Activated CD4-positive, alpha-beta T cell treated with anti-CD3 and anti-CD28 coated beads for 36 hours (primary cell): ENCODE results near the gene KIRREL1. TPM values are rescaled to one million over a fixed set of nuclear protein-coding genes. Genes with fewer than 3 reads are reported as not detected.

ENCODE experiments used
- ATAC-seq: fragments of 200-7000 bp; cut with Tn5 transposase; one replicate; pipeline ENCODE4 v1.10.0; 2021; ENCODE audit warnings: mild to moderate bottlenecking, moderate library complexity
- CTCF ChIA-PET: fragments of 350-600 bp; sonication (Branson Sonifier 250); formaldehyde crosslinking; loops from one replicate; lab custom pipeline; 2021; ENCODE audit warnings: antibody characterized with exemption; lab: Charles Lee
- POLR2A ChIA-PET: fragments of 350-600 bp; sonication (Branson Sonifier 250); formaldehyde crosslinking; loops from one replicate; lab custom pipeline; 2021; ENCODE audit warnings: antibody characterized with exemption, inconsistent platforms; lab: Charles Lee
- DNase-seq: peaks from one replicate; pipeline ENCODE4 v3.0.0-alpha.2; 2020
- H3K27ac Mint-ChIP-seq: one replicate; pipeline ENCODE4 v1.8.0; 2021; ENCODE audit warnings: mixed read lengths
- H3K27me3 Mint-ChIP-seq: one replicate; pipeline ENCODE4 v1.8.0; 2021; ENCODE audit warnings: mixed read lengths
- H3K36me3 Mint-ChIP-seq: one replicate; pipeline ENCODE4 v1.8.0; 2021; ENCODE audit warnings: low read depth, mixed read lengths
- H3K4me1 Mint-ChIP-seq: one replicate; pipeline ENCODE4 v1.8.0; 2021; ENCODE audit warnings: mixed read lengths
- H3K4me3 Mint-ChIP-seq: one replicate; pipeline ENCODE4 v1.8.0; 2021; ENCODE audit warnings: mild to moderate bottlenecking, moderate library complexity, mixed read lengths
- H3K9me3 Mint-ChIP-seq: one replicate; pipeline ENCODE4 v1.8.0; 2021; ENCODE audit warnings: low read depth, mixed read lengths
- intact Hi-C, 2 experiments: fragments of 100-400 bp; cut with DNase I in 1 of 2; cut with micrococcal nuclease in 1 of 2; formaldehyde crosslinking; loops; one replicate each; pipeline versions ENCODE4 v1.14.2 to v1.15.1; 2022 to 2024; cut with DNase I, micrococcal nuclease
- total RNA-seq, 2 experiments: library from RNA; stranded (reverse); gene quantifications; one replicate each; pipeline ENCODE4 v1.2.3, GENCODE V29; 2021

KIRREL1 gene
- total RNA-seq, 2 experiments from 2014 or later, result 0.21 to 0.25 TPM

DNA sequence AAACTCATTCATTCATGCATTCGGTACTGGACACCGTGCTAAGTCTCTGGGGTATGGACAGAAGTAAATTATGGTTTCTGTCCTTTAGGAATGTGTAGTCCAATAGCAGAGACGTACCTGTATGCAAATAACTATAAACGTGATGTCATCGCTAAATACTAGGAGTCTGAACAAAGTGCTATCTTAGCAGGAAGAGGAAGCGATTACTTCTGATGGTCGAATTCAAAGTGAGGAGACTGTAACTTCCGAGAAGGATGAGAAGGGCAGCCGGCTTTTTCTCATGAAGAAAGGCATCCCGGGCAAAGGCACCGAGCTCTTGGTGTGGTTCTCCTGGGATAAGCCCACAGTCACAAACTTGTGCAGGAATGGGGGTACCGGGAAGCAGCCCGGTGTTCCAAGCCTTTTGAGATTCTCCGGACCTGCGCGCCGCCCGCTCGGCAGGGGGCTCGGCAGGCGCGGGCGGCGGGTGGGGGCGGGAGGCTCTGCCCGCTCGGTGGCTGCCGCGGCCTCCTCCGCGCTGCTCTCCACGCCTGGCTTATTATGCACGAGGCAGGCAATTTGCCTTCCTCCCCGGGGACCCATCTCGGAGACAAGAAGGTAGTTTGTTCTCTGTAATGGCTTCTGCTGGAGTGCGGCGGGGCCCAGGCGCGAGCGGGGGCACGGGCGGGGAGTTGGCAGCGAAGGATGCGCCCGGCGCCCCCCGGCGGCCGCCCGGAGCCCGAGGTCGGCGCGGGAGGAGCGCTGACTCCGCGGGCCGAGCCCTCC is 119.7 kb downstream of the KIRREL1 start:
- Mint-ChIP-seq H3K27me3 (peaks cover 35% of the 10 kb centered on the region), H3K4me3 (peak overlapping the region; percentile 57), H3K4me1 (peaks cover 12% of the 10 kb centered on the region), H3K36me3 (no peaks in the 10 kb centered on the region), H3K27ac (peak overlapping the region; percentile 14), H3K9me3 (peaks cover 2% of the 10 kb centered on the region)
- DNase-seq (peak; percentile 69), ATAC-seq (peak; percentile 77)
- POLR2A ChIA-PET, result interaction anchor here (0.6 to 0.7 kb wide), 2 partner anchors 91 to 119 kb away, joined by 3 read pairs; no protein-coding TSS in a partner anchor
- intact Hi-C loops, result no loop called here
- CTCF ChIA-PET, result interaction anchor here (1.0 to 3.0 kb wide), 6 partner anchors 9 to 153 kb away, joined by 3 to 22 read pairs (median 6); no protein-coding TSS in a partner anchor

DNA sequence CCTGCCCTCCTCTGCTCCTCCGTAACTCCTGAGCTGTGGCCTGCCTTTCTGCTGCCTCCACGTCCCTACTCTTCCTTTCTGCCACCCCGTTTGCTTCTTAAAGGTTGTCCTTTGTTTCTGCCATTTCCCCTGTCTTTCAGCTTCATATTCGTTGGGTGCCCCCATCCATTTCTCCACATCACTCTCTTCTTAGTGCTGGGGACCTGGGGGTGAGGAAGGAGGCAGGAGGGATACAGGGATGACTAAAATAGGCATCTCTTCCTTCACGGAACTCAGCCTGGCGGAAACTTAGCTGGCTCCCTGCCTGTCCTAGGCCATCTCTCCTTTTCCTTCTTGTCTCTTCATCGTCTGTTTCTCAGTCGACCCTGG is 120.3 kb downstream of the KIRREL1 start:
- POLR2A ChIA-PET, result interaction anchor here (0.6 to 0.7 kb wide), 2 partner anchors 90 to 120 kb away, joined by 3 read pairs; no protein-coding TSS in a partner anchor
- Mint-ChIP-seq H3K9me3 (peaks cover 2% of the 10 kb centered on the region), H3K4me1 (peaks cover 12% of the 10 kb centered on the region), H3K36me3 (no peaks in the 10 kb centered on the region), H3K27me3 (peaks cover 39% of the 10 kb centered on the region), H3K27ac (no peak overlapping the region), H3K4me3 (peak overlapping the region; percentile 49)
- intact Hi-C loops, result no loop called here
- DNase-seq, result no peak
- CTCF ChIA-PET, result interaction anchor here (1.0 to 3.0 kb wide), 6 partner anchors 10 to 153 kb away, joined by 3 to 22 read pairs (median 6); no protein-coding TSS in a partner anchor
- ATAC-seq, result no peak

DNA sequence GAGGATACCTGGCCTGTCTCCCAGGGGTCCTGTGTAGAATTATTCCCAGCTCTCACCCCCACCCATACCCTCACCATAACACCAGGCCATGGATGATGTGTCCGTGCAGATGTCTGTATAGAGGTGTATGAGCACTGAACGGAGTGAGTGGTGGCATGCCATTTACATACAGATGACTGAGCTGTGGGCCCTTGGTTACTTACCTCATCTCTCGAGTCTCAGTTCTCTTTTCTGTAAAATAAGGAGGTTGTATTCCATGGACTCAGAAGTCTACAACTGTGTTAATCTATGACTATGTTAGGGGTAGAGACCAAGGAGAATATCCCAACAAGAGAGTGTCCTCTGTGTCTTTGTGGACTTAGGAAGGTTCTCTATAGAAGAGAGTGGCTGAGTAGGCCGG is 121.7 kb downstream of the KIRREL1 start:
- peaks cover 12% of the 10 kb centered on the region for H3K4me1 Mint-ChIP-seq
- no peak overlapping the region for H3K4me3 Mint-ChIP-seq
- ChIA-PET CTCF (interaction anchor here (0.5 to 10.6 kb wide), 4 partner anchors 9 to 539 kb away, joined by 3 to 112 read pairs (median 19); no protein-coding TSS in a partner anchor), POLR2A (no interaction called here)
- DNase-seq (no peak), ATAC-seq (no peak)
- peaks cover 47% of the 10 kb centered on the region for H3K27me3 Mint-ChIP-seq
- no peak overlapping the region for H3K27ac Mint-ChIP-seq
- no peaks in the 10 kb centered on the region for H3K36me3 Mint-ChIP-seq
- intact Hi-C loops, result no loop called here
- no peaks in the 10 kb centered on the region for H3K9me3 Mint-ChIP-seq

DNA sequence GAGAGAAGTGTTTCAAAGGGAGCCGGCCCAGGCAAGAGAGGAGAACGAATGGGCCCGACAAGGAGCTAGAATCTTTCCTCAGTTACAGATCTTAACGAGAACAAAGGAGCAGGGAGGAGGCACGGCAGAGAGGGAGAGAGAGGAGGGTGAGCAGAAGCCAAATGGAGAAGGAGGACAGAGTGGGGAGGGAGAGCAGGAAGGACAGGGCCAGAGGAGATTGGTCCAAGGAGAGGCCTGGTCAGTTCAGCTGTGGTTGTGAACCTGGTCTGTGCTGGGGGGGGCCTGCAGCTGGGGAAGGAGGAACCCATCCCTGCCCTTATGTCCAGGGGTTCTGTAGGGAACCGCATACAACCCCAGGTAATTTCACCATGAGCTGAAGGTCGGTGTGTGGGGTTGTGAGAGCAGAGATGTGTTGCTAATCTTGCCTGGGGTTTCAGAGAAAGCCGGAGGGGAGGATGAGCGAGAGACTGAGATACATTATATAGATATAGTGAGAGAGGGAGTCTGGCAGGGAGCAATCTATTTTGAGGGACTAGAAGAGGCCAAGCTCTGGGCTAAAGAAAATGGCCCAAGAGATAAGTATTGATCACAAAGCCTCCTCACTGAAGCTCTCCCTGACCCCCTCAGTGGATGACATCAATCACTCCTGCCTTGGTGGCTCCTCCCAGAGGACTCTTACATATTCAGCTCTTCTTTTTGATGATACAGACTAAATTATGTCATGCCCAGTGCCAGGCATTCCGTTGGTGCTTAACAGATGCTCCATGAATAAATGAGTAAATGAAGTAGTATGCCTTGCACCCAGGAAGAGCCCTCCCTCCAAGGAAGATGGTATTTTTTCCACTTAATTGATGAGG is 123.1 kb downstream of the KIRREL1 start:
- H3K27ac Mint-ChIP-seq, result no peak overlapping the region
- ChIA-PET POLR2A (no interaction called here), CTCF (interaction anchor here (0.6 to 10.6 kb wide), 8 partner anchors 8 to 153 kb away, joined by 3 to 112 read pairs (median 10); no protein-coding TSS in a partner anchor)
- intact Hi-C loops, result no loop called here
- DNase-seq (no peak), ATAC-seq (no peak)
- no peaks in the 10 kb centered on the region for H3K9me3 Mint-ChIP-seq
- H3K36me3 Mint-ChIP-seq, result no peaks in the 10 kb centered on the region
- H3K4me1 Mint-ChIP-seq, result peaks cover 12% of the 10 kb centered on the region
- no peak overlapping the region for H3K4me3 Mint-ChIP-seq
- peaks cover 55% of the 10 kb centered on the region for H3K27me3 Mint-ChIP-seq

DNA sequence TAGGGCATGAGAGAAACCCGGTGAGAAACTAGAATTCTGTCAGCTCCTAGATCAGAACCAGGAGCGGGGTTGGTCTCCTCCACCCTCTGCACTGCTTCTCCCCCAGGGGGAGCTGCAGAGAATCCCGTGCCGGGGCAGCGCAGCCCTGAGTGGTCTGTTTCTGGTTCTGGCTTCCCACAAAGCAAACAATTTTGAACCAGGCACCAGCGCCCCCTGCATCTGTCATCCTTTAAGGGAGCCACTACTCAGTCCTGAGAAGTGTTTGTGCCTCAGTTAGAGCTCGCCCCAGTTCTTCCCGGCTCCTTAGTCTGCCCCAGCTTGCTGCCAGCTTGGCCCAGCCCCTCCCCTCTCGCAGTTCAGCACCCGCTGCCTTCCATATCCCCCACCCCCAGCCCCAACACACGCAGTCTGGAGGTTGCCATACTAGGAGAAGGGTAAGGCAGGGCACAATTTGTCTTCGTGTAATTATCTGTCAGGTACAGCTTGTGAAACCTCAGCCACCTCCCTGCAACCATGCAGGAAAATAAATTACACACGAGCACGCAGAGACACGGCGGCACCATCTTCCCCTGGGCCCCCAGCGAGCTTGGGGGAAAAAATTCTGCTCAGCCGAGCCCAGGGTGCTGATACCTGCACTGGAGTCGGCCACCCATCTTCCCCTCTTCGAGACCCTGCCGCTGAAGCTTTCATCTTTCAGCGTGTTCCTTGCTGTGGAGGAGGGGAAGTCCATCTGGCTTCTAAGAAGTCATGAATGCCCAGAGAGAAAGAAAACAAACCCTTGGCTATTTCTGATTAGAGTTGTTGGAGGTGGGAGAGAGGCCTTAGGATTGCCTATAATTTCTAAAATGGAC is 124.6 kb downstream of the KIRREL1 start:
- Mint-ChIP-seq H3K27me3 (peaks cover 41% of the 10 kb centered on the region), H3K27ac (no peak overlapping the region), H3K36me3 (no peaks in the 10 kb centered on the region), H3K9me3 (no peaks in the 10 kb centered on the region), H3K4me3 (peak overlapping the region; percentile 42), H3K4me1 (peaks cover 10% of the 10 kb centered on the region)
- intact Hi-C loops, result no loop called here
- ATAC-seq (peak; percentile 84), DNase-seq (peak; percentile 71)
- ChIA-PET POLR2A (no interaction called here), CTCF (interaction anchor here (0.6 to 10.6 kb wide), 15 partner anchors 8 to 987 kb away, joined by 3 to 112 read pairs (median 4); no protein-coding TSS in a partner anchor)

DNA sequence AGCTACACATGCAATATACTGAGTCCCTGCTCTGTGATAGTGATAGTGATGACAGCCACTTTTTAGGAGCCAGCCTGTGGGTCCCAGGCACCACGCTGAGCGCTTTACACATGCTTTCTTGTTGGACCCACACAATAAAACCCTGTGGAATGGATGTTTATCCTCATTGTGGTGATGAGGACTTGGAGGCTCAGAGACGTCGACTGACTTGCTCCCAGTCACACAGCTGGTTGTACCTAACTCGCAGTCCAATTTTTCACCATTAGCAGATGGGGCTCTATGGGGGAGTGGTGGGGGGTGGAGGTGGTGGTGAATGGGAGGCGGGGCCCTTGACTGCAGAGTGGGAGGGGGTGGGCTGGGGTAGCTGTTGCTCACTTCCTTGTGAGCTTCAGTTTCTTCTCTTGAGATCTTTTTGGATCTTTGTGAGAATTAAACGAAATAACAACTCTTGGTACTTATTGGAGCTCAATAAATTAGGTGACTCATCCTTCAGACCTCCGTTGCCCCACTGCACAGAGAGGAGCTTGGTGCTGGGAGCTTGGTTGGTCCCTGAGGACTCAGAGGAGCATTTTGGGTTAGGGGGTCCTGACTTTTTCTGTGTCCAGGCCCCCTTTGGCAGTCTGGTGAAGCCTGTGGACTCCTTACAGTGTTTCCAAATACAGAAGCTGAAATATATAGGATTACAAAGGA is 125.4 kb downstream of the KIRREL1 start:
- no peaks in the 10 kb centered on the region for H3K9me3 Mint-ChIP-seq
- peaks cover 39% of the 10 kb centered on the region for H3K27me3 Mint-ChIP-seq
- no peak overlapping the region for H3K4me3 Mint-ChIP-seq
- no peak overlapping the region for H3K27ac Mint-ChIP-seq
- peaks cover 6% of the 10 kb centered on the region for H3K4me1 Mint-ChIP-seq
- ATAC-seq, result no peak
- no peaks in the 10 kb centered on the region for H3K36me3 Mint-ChIP-seq
- DNase-seq, result no peak
- CTCF ChIA-PET, result interaction anchor here (0.6 to 10.6 kb wide), 17 partner anchors 8 to 986 kb away, joined by 3 to 130 read pairs (median 6); no protein-coding TSS in a partner anchor
- intact Hi-C loops, result no loop called here
- POLR2A ChIA-PET, result no interaction called here

DNA sequence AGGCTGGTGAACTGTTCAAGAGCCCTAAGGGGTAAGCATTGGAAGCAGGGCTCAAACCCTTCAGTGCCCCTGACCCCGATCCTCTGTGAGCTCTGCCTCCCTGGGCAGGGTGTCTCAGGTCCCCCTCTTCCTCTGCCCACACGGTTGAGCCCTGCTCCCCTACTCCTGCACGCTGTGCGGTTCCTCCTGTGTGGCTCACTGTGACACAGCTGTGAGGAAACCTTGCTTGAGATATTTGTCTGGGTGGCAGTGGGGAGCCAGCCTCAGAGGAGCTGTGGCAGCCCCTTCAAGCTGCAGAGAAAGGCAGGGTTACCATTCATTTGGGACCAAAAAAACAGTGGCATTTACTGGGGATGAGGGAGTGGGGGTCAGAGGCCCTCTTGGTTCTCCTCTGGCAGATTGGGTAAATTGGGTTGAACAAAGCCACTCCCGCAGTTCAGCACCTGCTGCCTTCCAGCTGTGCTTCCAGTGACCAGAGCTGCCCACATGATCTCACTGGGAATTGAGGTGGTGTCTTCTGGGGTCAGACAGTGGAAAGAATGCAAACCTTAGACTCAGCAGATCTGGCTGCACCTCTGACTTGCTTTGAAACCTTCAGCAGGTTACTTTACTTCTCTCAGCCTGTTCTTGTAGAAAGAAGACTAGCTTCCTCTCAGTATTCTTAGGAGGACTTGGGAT is 126.7 kb downstream of the KIRREL1 start:
- no peaks in the 10 kb centered on the region for H3K9me3 Mint-ChIP-seq
- DNase-seq (no peak), ATAC-seq (no peak)
- peaks cover 4% of the 10 kb centered on the region for H3K4me1 Mint-ChIP-seq
- H3K27ac Mint-ChIP-seq, result no peak overlapping the region
- H3K27me3 Mint-ChIP-seq, result peaks cover 37% of the 10 kb centered on the region
- intact Hi-C loops, result no loop called here
- H3K4me3 Mint-ChIP-seq, result no peak overlapping the region
- H3K36me3 Mint-ChIP-seq, result no peaks in the 10 kb centered on the region
- POLR2A ChIA-PET, result no interaction called here
- CTCF ChIA-PET, result interaction anchor here (0.8 to 10.6 kb wide), 10 partner anchors 16 to 169 kb away, joined by 3 to 130 read pairs (median 6); no protein-coding TSS in a partner anchor

DNA sequence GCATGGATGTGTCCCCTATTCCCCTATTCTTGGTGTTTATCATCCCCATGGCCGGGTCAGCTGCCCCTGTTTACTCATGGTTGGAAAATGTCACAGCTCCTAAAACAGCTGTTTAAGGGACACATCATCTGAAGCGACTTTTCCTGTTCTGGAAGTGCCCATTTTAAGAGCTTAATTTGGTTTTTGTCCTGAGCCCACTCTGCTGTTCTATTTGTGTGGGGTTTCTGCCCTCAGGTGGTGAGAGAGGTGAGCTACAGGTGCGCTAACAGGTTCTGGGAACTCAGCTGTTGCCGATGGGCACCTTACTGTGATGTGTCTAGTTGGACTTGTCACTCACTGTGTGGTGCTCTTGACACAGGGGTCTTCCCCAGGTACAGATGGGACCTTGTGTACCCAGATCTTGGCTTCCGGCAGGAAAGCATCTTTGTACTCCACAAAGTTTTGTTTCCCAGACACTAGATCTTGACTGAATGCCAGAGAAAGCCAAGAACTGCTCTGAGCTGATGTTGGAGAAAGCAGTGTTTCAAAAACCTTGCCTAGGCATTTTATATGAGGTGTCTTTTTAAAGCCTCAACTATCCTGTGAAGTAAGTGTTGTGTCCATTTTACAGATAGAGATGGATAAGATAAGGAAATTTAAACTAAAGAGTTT is 128.3 kb downstream of the KIRREL1 start:
- no peaks in the 10 kb centered on the region for H3K9me3 Mint-ChIP-seq
- ATAC-seq (no peak), DNase-seq (peak; percentile 52)
- peaks cover 28% of the 10 kb centered on the region for H3K27me3 Mint-ChIP-seq
- no peak overlapping the region for H3K27ac Mint-ChIP-seq
- H3K4me1 Mint-ChIP-seq, result peaks cover 4% of the 10 kb centered on the region
- no peaks in the 10 kb centered on the region for H3K36me3 Mint-ChIP-seq
- CTCF ChIA-PET, result interaction anchor here (0.8 to 10.6 kb wide), 21 partner anchors 10 to 545 kb away, joined by 3 to 130 read pairs (median 4); partner anchors contain the start of gene KIRREL1
- intact Hi-C loops, result loop anchor here (1.0 kb wide), 2 partner anchors 129 to 158 kb away; no protein-coding TSS in a partner anchor
- POLR2A ChIA-PET, result no interaction called here
- H3K4me3 Mint-ChIP-seq, result no peak overlapping the region

DNA sequence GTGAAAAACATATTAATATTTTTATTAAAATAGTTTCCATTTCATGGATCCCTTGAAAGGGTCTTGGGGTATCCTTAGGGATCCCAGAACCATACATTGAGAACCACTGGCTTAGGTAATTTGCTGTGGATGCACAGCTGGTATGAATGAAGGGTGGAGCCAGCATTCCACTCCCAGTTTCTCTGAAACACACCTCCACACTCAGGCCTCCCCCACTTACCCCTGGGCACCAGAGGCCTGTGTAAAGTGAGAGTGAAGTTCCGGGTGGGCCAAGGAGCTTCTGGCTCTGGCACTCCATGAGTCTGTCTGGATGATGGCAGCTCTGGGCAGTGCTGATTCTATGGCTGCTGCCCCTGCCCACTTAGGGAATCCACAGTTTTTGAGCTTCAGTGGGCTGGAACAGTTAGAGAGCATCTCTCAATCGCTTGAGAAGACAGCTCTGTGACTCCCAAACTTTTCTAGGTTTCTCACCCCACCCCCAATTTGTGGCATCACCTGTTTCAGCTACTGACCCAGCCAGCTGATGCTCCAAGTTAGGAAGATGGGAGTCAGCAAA is 129.5 kb downstream of the KIRREL1 start:
- CTCF ChIA-PET, result interaction anchor here (0.6 to 10.6 kb wide), 11 partner anchors 12 to 160 kb away, joined by 3 to 130 read pairs (median 4); no protein-coding TSS in a partner anchor
- intact Hi-C loops, result no loop called here

More for the DNA sequence above, 129.5 kb downstream of the KIRREL1 start:
- POLR2A ChIA-PET, result no interaction called here
- DNase-seq (no peak), ATAC-seq (no peak)
- peaks cover 28% of the 10 kb centered on the region for H3K27me3 Mint-ChIP-seq
- no peak overlapping the region for H3K4me3 Mint-ChIP-seq
- no peaks in the 10 kb centered on the region for H3K9me3 Mint-ChIP-seq
- H3K4me1 Mint-ChIP-seq, result peaks cover 3% of the 10 kb centered on the region
- H3K27ac Mint-ChIP-seq, result no peak overlapping the region
- no peaks in the 10 kb centered on the region for H3K36me3 Mint-ChIP-seq
